ENCODE measurements around the gene NLE1.
A peak's percentile ranks its signal among the peaks of the same experiment; 100 is the strongest.
"Not testable (repeated sequence)": the region's sequence is repeated elsewhere in the genome, so short reads cannot be mapped to it uniquely, and the experiment has no call there.

NLE1 gene

GRCh38 chr17:35127751-35128514 lies 14.2 kb downstream of the NLE1 start:
- DNase-seq = no peak

GRCh38 chr17:35121315-35121714 lies 20.8 kb downstream of the NLE1 start, which contains the start of gene FNDC8:
TSS of gene FNDC8 (plus strand) at chr17:35121615. CDS start at chr17:35121694, 79 bp downstream.
- DNase-seq = no peak

GRCh38 chr17:35119370-35120165 lies 22.5 kb downstream of the NLE1 start, which contains the start of gene RAD51D:
TSS of gene RAD51D (minus strand) at chr17:35119860. CDS start at chr17:35119613, 247 bp downstream.
- peak; percentile 95 for DNase-seq

DNA sequence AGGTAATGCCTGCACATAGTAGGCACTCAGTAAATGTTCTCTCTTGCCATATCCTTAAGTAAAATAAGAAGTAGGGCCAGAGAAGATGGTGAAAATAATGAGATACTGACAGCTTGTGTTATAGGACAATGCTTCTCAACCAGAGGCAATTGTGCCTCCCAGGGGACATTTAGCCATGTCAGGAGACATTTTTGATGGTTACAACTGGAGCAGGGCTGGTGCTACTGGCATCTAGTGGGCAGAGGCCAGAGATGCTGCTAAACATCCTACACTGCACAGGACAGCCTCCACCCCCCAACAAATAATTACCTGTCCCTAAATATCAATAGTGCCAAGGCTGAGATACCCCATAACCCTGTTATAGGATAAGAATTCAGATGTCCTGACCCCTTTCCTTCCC lies 24.1 kb downstream of the NLE1 start:
- DNase-seq = no peak

DNA sequence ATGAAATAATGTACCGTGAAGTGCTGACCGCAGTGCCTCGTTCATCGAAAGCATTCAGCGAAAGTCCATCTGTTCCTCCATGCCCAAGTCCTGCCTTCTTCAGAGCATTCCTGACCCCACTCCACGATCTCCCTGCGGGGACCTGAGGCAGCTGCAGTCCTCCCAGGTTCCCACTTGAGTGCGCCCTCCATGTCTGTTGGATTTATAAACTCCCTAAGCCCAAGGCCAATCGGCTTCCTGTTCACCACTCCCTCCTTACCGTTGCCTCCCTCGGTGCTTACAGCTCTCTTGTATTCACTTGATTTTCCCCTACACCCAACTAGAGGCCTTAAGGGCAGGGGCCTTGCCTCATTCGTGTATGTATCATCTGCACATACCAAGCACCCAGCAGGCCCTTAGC lies 25.3 kb downstream of the NLE1 start:
- no peak for DNase-seq

DNA sequence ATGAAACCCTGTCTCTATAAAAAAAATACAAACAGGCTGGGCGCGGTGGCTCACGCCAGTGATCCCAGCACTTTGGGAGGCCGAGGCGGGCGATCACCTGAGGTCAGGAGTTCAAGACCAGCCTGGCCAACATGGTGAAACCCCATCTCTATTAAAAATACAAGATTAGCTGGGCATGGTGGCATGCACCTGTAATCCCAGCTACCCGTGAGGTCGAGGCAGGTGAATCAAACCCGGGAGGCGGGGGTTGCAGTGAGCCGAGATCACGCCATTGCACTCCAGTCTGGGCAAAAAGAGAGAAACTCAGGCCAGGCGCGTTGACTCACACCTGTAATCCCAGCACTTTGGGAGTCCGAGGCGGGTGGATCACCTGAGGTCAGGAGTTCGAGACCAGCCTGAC lies 31.3 kb downstream of the NLE1 start:
- DNase-seq = not testable (repeated sequence)

DNA sequence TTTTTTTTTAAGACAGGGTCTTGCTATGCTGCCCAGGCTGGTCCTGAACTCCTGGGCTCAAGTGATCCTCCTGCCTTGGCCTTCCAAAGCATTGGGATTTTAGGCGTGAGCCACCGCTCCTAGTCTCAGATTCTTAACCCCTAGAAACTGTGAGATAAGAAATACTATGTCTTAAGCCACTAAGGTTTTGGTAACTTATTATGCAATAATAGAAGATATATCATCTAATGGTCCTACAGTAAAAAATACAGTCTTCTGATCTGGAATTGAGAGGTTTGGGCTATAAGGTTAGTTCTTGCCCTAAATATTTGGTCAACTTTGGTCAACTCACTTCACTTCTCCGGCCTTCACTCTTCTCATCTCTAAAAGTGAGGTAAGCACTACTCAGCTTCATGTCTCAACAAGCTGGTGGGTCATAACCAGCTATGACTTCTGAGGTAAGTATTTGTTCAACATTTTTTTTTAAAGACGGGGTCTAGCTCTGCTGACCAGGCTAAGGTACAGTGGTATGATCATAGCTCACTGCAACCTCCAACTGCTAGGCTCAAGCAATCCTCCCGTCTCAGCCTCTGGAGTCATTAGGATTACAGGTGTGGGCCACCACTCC lies 37.2 kb downstream of the NLE1 start:
- no peak for DNase-seq

- DNase-seq = peak; percentile 92
Measured at GRCh38 chr17:35103271-35103670, 38.8 kb downstream of the NLE1 start.

- no peak for DNase-seq
Measured at GRCh38 chr17:35101725-35102124, 40.4 kb downstream of the NLE1 start.

DNA sequence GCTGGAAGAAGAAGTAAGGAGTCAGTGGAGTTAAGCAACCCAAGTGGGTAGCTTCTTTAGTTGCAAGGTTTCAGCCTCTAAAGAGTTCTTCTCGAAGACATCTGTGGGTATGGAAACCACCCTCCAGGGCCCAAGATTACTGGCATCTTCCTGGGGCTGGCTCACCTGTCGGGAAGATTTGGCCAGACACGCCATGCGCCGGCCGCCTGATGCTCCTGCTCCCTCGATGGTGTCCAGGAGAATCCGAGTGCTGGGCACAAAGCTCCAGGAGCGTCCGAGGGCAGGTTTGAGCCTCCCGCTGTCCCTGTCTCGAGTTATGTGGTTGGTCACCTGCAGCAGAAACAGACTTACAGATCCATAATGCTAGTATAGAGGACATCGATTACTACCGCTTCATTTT lies 41.1 kb downstream of the NLE1 start:
- DNase-seq = no peak

- DNase-seq = no peak
Measured at GRCh38 chr17:35099908-35100307, 42.2 kb downstream of the NLE1 start.

DNA sequence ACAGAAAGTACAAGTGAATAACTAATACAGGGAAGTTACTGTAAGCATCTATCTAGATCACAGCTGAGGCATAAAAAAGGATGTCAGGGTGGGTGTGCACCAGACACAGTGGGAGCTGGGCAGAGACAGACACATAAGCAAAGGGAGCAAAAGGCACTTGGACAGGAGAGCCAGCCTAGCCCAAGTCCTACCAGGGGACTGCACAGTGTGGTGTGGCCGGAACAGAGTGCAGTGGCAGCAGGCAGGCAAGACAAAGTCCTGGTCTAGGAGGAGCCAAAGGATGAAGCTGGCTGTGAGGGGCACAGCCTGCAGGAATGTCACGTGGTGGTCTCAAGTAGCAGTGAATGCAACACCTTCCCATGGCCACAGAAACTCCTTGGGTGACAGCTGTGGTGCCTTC lies 44.3 kb downstream of the NLE1 start:
- no peak for DNase-seq

DNA sequence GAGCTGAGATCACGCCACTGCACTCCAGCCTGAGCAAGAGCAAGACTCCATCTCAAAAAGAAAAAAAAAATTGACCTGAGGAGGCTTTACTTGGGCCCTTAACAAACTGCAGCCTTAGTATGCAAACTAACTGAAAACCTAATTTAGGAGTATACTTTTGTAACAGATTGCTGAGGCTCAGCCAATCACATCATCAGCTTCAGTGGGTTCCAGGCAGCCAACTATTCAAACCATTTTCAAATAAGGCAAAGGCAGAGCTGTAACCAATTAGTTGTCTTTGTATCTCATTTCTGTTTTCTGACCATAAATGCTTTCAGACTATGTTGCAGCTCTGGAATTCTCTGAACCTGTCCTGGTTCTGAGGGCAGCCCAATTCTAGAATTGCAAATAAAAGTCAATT lies 46.4 kb downstream of the NLE1 start:
- DNase-seq = no peak

- peak; percentile 71 for DNase-seq
Measured at GRCh38 chr17:35094902-35095301, 47.2 kb downstream of the NLE1 start.

DNA sequence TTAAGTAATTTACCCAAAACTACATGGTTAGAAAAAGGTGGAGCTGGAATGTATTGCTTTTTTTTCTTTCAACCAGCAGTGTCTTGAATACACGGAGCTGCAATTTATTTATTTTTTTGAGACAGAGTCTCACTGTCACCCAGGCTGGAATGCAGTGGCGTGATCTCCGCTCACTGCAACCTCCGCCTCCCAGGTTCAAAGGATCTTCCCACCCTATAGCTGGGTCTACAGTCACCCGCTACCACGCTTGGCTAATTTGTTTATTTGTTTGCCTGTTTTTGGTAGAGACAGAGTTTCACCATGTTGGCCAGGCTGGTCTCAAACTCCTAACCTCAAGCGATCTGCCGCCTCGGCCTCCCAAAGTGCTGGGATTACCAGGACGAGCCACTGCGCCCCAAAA lies 51.4 kb downstream of the NLE1 start:
- peak; percentile 30 for DNase-seq

DNA sequence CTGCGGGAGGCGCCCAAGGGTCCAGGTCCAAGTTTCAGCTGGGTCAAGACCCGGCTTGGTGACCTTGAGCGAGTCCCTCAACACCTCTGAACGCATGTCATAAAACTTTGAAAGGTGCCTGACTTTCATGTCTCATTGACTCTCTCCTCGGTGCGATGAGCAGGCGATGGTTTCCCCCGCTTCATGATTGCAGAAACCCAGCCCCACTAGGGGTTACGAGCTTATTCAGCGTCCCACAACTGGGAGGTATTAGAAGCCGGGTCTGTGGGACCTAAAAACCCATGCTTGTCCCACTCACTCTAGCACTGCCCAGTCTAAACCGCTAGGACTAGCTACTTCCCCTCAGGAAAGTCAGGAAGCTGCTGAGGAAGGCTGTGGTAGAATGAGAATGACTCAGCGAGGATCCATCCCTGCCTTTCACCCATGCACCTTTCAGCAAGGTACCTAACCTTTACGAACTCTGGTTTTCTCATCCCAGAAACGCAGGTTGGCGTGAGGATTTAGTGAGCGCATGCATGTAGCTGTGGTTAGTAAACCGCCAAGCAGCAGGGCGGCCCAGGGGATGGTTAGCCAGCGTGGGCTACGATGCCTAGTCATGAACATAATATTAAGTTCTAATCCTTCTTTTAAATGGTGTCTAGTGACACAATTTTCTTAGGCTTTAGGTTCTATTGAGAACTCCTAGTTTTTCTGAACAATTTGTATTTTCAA lies 52.4 kb downstream of the NLE1 start:
- DNase-seq = peak; percentile 90

- peak; percentile 96 for DNase-seq
Measured at GRCh38 chr17:35088881-35089585, 53.1 kb downstream of the NLE1 start.

DNA sequence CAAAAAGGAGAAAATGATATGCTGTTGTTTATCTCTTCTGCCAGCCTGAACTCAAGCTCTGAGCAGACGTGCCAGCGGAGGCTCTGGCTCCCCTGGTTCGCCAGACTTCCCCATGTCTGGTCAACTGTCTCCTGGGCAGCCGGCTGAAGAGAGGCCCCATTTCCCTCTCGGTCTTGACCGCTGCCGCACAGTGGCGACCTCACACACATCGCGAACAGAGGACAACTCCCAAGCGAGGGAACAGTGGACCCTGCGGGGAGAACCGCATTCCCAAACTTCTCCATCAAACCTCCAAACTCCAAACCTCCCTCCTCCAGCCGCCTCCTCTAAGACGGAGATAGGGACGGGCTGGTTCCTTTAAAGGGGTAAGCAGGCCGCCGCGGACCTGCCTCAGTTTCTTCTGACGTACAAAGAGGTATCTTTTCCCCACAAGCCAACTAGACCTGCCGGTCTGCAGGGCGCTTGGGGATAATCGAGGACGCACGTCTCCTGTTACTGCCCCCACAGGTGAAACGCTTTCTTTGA lies 53.7 kb downstream of the NLE1 start:
- DNase-seq = peak; percentile 84

- no peak for DNase-seq
Measured at GRCh38 chr17:35087731-35088355, 54.3 kb downstream of the NLE1 start.

DNA sequence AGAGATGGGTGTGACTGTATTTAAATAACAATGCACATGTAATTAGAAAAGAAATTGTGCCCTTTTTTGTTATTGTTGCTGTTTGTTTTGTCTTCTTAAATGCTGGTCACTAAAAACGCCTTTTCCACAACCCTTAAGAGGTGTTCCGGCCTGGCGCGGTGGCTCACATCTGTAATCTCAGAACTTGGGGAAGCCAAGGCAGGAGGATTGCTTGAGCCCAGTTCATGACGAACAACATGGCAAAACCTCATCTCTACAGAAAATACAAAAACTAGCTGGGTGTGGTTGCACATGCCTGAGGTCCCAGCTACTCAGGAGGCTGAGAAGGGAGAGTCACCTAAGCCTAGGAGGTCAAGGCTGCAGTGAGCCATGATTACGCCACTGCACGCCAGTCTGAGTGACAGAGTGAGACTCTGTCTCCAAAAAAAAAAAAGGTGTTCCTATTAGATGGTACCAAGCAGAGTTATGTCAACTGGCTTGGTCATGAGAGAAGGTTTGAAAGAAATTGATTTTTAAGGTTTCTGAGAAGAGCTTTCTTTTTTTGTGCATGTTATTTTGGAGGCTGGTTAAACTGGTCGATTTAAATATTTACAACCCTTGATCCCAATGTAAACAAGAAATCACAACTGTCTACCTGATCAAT lies 55.1 kb downstream of the NLE1 start:
- no peak for DNase-seq

- no peak for DNase-seq
Measured at GRCh38 chr17:35086164-35086563, 55.9 kb downstream of the NLE1 start.
